GM18511 (cell line): ENCODE measurements around the gene SERPINH1.

Source experiments
- ATAC-seq: cut with Tn5 transposase; IDR thresholded peaks from one replicate; pipeline ENCODE4 v1.9.1; 2021; ENCODE audit warnings: mild to moderate bottlenecking, moderate library complexity; ENCODE audit not compliant: unreplicated experiment

The SERPINH1 gene

DNA sequence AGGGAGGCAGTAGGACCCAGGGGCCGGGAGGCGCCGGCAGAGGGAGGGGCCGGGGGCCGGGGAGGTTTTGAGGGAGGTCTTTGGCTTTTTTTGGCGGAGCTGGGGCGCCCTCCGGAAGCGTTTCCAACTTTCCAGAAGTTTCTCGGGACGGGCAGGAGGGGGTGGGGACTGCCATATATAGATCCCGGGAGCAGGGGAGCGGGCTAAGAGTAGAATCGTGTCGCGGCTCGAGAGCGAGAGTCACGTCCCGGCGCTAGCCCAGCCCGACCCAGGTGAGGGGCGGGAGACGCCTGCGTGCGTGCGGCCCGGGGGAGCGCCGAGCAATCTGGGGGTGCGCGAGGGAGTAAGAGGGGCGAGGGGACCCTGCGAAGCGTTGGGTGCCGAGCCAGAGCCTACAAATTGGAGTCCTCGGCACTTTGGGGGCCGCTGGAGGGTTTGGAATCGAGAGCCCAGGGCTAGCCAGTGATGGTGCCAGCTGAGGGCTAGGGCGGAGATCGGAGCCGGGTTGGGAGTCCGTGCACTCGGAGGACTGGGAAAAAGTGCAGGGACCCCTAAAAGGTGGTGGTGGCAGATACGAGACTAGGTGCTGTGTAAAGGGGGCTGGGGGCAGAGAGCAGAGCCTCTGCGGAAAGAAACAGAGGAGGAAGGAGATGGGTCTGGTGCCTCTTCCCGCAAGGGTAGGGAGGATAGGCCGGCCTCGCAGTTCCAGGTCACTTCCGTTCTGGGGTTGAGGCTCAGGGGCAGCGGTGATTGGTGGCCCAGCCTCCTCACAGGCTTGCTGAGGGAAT lies at the start of gene SERPINH1:
Gene SERPINH1 (plus strand): TSS at position 206 of the 788 bp plus-strand sequence. CDS start 4,097 bp downstream, outside the sequence.
- ATAC-seq = peak; percentile 87

DNA sequence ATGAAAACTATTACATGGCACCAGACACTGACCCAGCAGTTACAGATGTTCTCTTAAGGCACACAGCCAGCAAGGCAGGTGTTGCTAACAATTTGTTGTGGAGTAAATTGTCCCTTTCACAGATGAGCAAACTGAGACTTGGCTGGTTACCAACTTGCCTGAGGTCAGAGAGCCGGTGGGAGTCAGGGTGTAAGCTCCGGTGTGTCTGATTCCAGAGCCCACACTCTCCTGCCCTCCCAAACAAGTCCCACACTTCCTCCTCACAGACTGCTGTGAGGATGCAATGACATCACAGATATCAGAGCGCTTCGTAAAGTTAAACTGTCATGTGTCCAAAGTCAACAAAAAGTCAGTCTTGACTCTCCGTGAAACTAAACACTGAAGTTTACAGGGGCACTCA lies 48.8 kb upstream of the SERPINH1 start:
- no peak for ATAC-seq

DNA sequence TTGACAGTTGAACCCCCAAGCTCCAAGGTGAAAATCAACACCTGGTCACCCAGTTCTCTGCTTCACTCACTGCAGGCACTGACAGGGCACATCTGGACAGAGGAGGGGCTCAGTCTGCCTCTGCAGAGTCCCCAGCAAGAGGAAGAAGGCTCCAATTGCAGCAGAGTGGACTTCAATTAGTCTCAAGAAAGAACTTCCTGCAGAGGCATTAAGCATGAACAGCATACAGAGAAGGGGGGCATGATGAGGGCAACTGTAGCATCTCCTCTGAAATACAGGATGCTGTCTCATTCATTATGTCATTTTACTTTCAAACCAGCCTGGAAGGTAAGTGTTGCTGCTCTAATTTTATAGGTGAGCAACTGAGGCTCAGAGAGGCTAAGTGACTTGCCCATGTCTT lies 47.5 kb upstream of the SERPINH1 start:
- no peak for ATAC-seq

DNA sequence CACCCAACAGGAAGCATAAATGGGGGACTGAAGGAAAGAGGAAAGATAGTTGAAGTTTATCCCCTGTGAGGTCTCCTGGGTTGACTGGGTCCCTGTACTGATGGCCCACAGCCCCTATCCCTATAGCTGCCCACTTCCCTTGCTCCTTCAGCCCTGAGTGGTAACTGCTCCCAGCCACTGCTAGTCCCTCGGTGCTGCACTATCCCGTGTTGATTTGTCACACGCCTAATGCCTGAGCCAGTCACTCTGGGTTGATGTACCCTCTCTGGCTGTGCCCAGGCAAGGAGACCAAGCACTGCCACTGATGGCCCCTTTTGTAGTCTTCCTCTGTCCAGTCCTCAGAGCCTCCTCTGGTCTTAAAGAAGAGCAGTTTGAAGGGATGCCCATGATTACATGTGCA lies 45.9 kb upstream of the SERPINH1 start:
- no peak for ATAC-seq

DNA sequence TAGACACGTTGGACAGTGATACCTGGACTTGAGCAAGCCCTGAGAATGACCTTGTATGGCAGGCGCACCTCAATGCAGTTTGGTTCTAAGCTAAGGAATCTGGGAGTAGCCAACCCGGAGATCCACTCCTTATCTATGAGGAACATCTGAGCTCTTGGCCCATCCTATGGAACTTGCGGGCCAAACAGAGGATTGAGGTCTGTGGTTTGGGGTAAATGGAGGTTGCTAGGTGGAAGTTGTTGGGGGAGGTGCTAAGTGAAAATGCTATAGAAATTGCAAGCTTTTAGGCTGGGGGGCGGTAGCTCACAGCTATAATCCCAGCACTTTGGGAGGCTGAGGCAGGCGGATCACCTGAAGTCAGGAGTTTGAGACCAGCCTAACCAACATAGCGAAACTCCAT lies 45.2 kb upstream of the SERPINH1 start:
- ATAC-seq = no peak

DNA sequence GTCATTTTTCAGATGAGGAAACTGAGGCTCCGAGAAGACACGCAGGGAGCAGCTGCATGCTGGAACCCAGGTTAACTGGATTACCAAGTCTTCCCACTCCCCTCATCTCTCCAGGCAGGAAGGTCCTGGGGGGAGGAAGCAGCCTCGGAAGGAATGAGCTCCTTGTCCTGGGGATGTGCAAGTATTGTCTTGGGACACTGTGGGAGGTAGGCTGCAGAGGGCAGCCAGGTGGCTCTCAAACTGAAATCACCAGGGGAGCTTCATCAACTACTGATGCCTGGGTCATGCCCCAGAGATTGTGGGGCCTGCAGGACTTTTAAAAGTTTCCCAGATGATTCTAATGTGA lies 43.9 kb upstream of the SERPINH1 start:
- ATAC-seq = no peak

DNA sequence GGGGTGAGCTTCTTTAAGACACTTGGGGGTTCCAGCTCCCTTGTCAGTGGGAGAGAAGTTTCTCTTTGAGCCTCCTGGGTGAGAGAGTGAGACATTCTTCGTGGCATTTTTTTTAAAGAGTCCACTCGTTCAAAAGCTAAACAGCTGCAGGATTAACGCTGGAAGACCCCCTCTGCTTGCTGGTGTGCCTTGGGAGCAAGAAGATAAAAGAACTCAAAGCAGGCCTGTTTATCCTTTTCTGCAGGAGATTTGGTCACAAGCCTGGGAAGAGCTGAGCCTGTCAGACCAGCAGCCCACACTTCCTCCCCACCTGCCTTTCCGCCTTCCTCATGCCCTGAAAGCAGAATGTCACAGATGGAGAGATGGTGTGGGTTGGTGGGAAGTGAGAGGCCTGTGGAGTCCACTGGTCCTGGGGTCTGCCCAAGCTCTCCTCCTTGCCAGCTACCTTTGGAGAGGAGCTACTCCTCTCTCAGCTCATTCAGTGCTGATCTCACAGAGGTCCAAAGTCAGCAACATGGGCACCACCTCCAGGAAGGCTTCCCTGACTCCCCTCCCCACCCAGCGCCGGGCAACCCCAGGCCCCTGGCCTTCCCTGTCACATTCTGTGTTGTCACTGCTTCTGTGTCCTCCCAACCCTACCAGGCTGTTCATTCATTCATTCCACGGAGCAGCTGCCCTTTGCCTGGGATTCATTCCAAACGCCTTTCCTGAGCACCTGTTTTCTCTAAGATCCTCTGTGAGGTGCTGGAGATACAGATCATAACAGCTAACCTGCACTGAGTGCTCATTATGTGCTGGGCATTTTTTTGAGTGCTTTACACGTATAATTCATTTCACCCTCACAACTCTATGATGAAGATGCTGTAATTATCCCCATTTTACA lies 43.0 kb upstream of the SERPINH1 start:
- no peak for ATAC-seq

DNA sequence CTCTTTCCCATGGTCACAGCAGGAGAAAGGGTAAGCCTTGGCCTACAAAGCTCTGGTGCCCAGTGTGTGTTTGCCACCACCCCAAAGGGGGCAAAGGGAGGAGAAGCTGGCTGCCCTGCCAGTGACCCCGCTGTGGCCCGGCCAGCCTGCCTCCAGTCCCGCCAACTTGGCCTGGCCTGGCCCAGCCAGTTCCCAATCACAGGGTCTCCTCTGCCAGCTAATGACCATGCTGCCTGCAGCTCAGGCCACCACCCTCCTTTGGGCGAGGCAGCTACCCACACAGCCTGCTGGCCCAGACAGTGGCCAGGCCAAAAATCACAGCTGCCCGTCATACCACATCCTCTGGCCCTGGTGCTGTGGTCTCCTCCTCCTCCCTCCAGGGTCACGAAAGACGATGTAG lies 41.4 kb upstream of the SERPINH1 start:
- ATAC-seq = no peak

DNA sequence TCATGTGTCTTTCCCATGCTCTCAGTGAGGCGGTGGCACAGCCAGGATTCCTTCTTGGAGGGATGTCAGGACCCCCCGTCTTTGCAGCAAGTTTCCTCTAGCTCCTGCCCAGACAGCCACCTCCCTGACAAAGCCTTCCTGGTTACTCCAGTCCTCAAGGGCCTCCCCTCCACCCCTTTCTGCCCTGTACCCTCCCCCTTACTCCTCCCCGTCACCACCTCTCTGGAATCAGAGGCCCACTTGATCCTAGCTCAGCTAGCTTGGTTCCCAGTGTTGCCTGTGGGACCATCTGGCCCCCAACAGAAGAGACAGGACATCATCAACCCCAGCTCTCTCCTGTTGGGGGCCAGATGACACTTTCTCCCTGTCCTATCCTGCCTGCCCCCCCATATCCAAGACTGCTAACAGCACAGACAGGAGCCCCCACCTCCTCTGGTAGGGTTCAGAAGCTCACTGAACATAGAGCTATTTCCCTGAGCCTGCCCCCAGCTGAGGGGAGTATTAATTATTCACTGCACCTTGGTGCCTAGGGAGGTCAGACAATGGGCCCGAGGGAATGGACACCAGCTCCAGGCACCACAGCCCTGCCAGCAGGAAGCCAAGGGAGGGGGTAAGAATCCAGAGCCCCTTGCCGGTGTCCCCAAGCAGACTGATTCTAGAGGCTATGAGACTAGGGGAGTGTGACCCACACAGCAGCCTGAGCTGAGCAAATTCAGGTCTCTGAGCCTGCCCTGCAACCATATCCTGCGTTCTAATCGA lies 39.6 kb upstream of the SERPINH1 start:
- ATAC-seq = no peak

DNA sequence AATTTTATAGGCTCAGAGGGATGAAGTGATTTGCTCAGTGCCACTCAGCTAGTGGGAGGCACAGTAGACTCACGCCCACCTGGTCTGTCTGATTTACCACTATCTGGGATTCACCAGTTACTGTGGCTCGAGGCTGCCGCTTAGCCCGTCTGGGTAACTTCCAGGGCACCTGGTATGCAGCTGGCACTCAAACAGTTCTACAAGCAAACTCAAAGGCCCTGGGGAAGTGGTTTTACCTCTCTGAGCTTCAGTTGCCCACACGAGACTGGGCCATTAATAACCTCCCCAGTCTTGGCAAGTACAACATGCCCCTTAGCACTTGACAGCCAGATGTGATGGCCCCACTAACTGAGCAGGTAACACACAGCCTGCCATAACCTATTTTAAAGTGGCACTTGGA lies 38.9 kb upstream of the SERPINH1 start:
- no peak for ATAC-seq

DNA sequence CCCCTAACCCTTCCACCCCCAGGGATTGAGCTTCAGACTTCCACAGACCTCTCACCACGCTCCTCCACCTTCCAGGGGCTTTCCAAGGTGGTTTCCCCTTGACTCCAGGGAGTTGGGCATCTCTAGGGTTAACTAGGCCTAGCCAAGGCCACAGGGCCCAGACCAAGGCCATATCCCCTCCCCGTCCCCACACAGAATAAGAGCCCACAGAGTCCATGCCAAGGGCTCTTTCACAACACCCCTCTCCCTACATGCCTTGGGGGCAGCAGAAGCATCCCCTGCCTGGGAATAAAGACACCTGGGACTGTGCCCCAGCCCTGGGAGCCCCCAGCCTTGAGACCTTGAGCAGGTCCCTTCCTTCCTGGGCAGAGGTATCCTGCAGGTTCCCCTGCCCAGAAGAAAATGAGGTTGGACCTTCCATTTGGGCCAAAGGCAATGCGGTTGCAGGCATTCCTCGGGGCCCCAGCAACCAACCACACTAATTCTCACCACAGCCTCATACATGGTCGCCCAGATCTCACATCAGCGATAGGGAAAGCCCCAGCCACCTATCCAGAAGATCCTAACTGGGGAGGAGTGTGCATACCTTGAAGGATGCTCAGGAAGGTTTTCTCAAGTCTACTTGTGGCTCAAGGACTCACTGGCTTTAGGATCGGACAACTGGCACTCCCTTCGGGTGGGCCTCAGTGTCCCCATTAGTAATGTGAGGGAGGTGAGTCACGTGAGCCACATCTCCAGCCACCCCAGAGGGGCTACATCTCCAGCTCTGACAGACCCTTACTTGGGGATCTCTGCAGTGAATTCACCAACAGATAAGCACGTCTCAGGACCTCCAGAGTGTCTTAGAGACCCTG lies 38.0 kb upstream of the SERPINH1 start:
- ATAC-seq = no peak

DNA sequence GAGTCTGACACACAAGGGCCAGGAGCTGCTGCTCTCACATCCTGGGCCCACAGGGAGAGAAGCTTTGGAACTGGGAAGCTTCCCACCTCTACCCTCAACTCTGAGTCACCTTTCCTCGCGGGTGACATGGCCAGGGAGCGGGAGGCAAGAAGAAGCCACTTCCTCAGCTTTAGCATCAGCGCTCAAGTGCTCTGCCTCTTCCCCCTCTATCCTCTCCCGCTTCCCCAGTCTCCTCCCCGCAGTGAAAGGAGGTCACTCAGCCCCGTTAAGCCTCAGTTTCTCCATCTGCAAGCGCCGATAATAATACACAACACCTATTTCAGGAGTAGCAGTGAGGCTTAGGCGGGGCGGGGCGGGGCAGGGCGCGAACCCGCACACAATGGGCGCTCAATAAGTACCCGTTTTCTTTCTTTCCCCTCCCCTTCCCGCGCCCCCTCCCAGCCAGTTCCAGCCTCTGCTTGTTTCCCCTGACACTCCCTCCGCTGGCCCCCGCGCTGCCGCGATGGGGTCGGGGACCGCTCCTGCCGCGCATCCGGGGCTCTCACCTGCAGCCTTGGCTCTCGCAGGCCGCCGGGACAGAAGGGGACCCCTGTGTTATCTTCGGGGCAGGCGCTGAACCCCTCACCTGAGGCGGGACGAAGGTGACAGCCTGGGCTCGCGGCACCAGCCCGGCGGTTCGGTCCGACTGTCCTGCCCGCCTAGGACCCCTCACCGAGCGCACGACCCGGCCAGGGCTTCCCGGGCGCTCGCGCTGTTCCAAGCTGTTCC lies 37.2 kb upstream of the SERPINH1 start:
- peak; percentile 18 for ATAC-seq

DNA sequence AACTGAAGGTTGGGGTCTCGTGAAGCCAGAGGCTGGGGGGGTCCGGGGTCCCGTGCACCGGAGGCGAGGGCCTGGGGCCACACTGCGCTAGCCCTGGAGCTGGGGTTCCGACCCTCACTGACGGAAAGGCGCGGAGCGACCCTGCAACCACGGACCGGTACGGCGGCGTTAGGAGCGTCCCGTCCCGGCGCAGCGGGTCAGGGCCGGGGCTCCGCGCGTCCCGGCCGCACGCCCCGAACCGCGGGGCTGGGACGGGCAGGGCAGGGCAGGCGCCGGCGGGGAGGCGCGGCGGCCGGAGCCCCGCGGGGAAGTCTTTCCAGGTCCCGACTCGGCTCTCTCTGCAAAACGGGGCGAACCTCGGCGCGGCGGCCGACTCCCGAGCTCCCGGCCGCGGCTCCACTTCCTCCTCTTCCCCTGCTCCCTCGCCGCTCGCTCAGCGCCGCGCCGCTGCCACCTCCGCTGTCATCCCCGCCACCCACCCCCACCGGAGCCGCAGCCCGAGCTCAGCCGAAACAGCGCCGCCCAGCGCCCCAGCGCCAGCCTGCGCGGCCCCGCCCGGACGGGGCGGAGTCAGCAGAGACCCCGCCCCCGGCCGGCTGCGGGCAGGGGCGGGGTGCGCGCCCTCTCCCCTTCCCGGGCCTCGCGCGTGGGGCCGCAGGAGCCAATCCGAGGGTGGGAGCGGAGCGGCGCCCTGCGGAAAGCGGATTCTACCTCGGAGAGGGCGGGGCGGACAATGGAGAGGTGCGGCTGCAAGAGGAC lies 36.4 kb upstream of the SERPINH1 start, which contains the start of gene GDPD5:
Gene GDPD5 (minus strand): TSS at position 509 of the 759 bp plus-strand sequence. CDS start 48,206 bp downstream, outside the sequence.
- peak; percentile 69 for ATAC-seq

DNA sequence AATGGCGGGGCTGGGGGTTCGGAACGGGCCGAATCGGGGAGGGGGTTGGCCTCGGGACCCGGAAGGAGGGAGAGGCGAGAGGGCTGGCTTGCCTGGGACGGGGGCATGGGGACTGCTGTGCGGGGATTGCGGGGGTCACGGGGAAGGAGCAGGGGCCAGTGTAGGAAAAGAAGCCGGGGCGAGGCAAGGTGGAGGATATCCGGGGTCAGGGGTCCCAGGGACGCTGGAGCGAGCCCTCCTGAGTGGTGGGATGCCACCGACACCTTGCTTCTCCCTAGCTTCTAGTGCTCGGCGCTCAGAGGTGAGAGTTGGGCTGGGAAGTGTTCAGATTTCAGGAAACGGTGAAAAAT lies 35.9 kb upstream of the SERPINH1 start:
- ATAC-seq = no peak

DNA sequence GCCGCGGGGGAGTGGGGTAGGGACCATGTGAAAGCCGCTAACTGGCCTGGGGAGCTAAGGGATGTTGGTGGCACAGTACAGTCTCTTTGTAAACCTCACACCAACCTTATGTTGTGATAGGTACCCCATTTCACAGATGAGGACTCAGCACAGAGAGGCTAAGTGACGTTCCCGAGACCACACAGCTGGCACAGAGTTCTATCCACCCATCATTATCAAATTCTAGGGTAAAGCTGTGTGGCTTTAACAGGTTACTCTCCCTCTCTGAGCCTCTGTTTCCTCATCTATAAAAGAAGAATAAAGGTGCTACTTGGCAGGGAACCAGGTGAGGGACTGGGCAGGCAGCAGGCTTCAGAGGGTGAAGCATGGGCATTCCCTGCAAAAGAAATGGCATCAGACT lies 34.9 kb upstream of the SERPINH1 start:
- ATAC-seq = no peak

DNA sequence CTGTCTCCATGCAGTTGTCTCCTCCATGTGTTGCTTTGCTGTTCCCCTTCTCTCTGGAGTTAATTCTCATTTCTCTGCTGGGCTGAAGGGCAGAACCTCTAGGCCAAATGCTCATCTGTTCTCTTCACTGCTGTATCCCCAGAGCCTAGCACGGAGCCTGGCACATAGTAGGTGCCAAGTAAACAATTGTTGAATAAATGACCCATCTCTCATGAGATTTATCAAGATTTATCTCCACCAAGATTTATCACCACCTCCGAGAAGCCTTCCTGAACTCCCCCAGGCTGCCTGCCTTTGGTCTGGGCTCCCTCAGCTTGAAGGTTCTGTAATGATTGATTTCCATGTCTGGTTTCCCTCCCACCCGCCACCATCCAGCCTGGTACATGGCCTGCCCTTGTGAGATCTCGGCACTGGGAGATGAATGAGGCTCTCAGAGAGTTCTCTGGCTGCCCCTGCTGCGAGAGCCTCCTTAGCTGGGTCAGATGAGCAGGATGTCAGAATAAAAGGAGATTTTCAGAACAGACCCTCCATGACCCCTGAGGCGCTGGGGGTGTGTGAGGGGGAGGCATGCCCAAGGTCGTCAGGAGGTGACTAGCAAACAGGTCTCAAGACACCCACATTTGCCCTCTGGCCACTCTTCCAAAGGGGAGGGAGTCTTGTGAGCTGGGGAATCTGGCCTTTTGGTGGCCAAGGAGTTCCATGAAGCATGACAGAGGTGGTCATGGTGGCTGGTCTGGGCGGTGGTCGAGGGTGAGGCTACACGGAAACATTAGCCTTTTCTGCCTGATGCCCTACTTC lies 33.9 kb upstream of the SERPINH1 start:
- no peak for ATAC-seq

DNA sequence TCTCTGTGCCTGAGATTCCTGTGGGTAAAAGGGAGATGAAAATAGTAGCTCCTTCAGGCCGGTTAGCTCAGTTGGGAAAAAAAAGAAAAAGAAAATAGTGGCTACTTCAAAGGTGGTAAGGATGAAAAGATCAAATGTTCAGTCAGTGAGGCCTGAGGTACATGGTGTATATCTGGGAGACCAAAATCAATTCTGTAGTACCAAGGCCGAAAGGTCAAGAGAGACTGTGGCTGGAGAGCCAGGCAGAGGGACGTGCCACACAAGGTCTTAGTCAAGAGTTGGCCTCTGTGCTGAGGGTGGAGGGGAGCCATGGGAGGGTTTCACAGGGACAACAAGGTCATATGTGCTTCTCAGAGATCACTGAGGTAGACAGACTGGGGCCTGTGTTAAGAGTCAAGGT lies 31.5 kb upstream of the SERPINH1 start:
- no peak for ATAC-seq

DNA sequence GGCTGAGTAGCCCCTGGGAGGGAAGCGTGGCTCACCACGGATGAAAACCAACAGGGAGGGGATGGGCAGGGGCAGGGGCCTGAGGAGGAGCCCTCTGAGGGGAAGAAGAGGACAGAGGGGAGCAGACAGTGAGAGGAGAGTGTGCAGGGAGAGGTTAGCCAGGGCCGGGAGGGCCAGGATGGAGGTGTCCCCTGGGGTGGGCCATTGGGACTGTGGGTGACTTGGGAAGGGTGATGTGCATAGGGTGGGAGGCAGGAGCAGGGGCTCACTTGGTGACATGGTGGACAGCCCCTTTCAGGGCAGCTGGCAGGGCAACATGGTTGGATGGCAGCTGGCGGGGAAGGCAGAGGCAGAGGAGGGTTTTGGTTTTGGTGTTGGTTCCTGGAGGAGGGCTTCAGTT lies 30.7 kb upstream of the SERPINH1 start:
- ATAC-seq = no peak
